Dedifferentiated amniotic fluid mesenchymal stem cell (primary cell): ENCODE data around the gene PRAMEF9.
"Not testable (repeated sequence)": the region's sequence is repeated elsewhere in the genome, so short reads cannot be mapped to it uniquely, and the experiment has no call there.

ENCODE experiments used
- DNase-seq: peaks from one replicate; pipeline ENCODE4 v3.0.0-alpha.2; 2016; ENCODE audit errors: extremely low spot score

Gene PRAMEF9

DNA sequence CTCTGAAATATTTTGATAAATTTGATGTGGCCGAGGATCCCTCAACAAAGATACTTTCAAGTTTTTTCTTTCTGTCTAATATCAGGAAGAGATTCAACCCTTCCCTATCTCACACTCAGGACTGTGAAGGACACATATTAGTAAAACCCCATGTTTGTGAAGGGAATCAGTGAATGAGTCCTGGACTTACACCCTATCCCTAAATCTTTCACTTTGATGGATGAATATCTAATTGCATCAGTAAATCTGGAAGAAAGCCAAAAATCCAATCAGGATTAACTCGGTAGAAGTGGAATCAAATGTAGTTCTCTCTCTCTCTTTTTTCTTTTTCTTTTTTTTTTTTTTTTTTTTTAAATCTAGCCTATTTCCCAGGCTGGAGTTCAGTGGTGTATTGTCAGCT lies at the start of gene PRAMEF9:
TSS of gene PRAMEF9 (plus strand) at position 301 of the 400 bp plus-strand sequence. CDS start 3,433 bp downstream, outside the sequence.
- DNase-seq = not testable (repeated sequence)

DNA sequence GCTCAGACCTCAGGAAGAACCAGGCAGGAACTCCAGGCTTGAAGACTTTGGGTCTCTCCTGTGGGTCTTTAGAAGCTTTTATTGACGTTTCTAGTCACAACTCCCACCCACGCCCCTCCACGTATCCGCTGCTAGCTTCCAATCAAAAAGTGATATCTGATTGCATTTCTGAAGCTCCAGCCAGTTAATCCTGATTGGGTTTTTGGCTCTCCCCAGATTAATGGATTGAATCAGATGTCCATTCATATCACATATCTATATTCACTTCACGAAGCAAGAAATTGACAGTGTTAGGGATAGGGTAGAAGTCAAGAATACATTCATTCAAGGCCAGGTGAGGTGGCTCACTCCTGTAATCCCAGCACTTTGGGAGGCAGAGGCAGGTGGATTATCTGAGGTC lies 15.7 kb upstream of the PRAMEF9 start, which contains the start of gene PRAMEF26:
TSS of gene PRAMEF26 (minus strand) at position 101 of the 400 bp plus-strand sequence. CDS start 2,914 bp downstream, outside the sequence.
- DNase-seq = not testable (repeated sequence)

DNA sequence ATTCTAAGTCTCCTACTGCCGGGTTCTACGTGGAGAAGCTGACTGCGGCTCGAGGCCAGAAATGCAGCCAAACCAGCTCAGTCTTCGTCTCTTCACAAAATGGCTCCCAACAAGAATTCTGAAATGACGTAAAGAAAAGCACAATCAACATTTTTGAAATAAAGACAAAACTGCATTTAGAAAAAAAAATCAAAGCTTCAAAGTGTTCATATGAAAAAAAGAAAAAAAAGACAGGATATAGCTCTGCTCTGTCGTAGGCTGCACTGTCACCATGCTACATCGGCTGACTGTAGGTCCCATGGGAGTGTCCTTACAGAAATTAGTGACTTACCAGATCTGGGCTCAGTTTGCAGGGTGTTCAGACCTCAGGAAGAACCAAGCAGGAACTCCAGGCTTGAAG lies 6.1 kb upstream of the PRAMEF9 start, which contains the start of gene HNRNPCL4:
TSS of gene HNRNPCL4 (minus strand) at position 101 of the 400 bp plus-strand sequence. CDS start 164 bp downstream, outside the sequence.
- not testable (repeated sequence) for DNase-seq

DNA sequence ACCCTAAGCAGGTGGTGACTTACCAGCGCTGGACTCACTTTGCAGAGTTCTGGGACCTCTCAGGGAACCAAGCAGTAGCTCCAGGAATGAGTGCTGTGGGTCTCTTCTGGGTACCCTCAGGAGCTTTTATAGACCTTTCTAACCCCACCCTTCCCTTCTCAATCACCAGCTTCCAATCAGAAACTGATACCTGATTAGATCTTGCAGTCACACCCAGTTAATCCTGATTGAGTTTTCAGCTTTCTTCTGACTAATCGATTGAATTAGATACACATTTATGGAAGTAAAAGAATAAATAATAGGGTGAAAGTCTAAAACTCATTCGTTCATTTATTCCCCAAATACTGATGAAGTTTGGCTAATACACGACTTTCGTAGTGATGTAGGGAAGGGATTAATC lies 29.7 kb downstream of the PRAMEF9 start, which contains the start of gene PRAMEF13:
TSS of gene PRAMEF13 (minus strand) at position 101 of the 400 bp plus-strand sequence. CDS start 1,820 bp downstream, outside the sequence.
- DNase-seq = not testable (repeated sequence)

DNA sequence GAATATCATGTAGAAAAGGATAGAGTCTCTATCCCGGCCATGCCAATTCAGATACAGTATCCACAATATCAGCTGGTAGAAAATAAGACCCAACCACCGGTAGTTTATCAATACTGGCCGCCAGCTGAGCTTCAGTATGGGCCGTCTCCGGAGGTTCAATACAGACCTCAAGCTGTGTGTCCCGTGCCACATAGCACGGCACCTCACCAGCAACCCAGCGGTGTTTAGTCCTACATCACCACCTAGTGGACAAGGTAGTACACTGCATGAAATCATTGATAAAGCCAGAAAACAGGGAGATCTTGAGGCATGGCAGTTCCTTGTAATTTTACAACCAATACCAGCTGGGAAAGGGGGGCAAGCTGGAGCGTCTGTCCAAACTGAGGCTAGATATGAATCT lies 37.1 kb downstream of the PRAMEF9 start:
- not testable (repeated sequence) for DNase-seq

DNA sequence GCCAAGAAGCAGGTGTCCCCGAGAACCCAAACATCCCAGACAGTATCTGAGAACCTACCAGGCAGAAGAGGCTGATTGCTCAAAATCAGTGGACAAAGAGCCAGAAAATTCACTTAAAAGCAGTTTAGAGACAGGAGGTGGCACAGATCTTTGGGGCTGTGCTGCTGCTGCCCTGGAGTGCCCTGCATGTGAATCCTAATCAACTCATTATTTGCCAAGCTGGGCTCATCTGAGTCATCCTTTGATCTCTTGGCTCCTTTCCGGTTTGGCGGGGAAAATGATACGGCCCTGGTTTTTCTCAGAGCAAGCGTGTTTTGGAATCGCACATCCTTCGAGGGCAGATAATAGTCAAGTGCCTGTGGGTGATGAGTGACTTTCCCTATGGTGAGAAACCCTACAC lies 45.0 kb downstream of the PRAMEF9 start:
- not testable (repeated sequence) for DNase-seq

DNA sequence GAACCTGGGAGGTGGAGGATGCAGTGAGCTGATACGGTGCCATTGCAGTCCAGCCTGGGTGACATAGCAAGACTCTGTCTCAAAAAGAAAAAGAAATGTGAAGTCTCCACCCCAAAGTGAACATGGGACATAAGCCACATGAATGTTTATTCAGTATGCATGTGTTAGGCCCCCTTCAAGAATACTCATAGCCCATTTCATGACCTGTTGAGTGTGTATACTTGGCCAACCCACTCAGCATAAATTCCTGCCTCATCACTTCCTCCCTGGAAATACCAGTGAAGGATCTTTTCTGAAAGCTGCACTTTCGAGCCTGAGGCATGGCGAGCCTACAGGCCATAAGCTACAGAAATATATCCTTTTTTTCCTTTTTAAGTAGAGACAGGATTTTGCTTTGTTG lies 47.6 kb downstream of the PRAMEF9 start:
- not testable (repeated sequence) for DNase-seq

DNA sequence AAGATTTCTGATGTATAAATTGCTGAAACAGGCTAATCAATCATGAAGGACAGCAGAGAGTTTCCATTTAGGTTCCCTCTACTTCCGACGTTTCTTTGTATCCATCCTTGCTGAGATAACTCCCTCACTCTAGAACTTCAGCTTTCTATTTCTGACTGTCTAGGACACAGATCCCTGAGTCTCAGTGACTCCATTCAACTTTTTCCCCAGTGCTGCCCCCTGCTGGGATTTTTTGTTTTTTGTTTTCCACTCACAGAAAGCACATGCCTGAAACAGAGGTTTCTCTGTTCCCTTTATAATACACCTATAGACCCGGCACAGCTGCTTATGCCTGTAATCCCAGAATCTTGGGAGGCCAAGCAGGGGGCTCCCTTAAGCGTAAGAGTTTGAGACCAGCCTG lies 51.1 kb downstream of the PRAMEF9 start:
- not testable (repeated sequence) for DNase-seq

DNA sequence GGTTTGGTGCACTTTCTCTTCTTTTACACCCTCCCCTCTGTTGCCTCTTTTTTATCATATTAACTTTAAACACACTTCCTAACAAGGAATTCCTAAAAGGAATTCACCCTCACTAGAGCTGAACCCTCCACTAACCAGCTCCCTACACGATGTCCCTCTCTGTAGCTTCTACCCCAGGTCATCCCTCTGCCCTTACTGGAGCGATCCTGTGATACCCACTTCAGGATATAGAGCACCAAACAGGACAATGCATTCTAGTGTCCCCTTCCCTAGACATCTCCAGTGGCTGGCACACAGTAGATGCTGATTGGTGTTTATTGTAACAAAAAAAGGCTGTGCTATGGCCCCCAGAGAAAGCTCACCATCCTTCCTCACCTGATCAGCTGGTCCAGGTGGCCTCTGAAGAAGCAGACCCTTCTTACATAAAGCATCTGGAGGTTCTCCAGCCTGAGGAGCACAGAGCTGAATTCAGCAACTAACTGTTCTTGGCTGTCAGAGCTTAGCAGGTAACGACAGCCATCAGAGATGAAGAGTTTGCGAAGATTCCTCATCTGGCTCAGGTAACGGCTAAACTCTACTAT lies 52.9 kb downstream of the PRAMEF9 start:
- DNase-seq = no peak

DNA sequence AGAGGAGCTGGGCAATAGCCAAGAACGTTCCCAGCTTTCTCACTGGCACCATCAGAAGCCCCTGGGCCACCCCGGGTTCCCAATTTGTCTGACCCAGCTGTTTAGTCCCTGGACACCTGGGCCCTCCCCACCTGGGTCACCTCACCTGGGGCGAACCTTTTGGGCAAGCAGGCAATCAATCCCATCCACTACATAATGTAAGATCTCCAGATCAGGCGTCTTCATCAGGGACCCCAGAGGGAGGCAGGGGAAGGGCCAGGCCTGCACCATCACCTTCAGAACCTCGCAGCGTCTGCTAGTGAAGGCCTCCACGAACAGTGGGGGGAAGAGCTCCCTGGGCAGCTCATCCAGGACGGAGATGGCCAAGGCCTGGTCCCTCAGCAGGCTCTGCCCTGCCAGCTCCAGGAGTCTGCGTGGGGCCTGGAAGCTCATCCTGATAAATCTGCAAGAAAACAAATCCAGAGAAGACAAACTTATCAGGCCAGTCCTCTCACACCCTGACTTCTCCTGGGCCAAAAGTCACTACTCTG lies 54.1 kb downstream of the PRAMEF9 start, which contains the start of gene PRAMEF18:
TSS of gene PRAMEF18 (minus strand) at position 480 of the 530 bp plus-strand sequence. CDS start at position 432, 48 bp downstream.
- DNase-seq = not testable (repeated sequence)

DNA sequence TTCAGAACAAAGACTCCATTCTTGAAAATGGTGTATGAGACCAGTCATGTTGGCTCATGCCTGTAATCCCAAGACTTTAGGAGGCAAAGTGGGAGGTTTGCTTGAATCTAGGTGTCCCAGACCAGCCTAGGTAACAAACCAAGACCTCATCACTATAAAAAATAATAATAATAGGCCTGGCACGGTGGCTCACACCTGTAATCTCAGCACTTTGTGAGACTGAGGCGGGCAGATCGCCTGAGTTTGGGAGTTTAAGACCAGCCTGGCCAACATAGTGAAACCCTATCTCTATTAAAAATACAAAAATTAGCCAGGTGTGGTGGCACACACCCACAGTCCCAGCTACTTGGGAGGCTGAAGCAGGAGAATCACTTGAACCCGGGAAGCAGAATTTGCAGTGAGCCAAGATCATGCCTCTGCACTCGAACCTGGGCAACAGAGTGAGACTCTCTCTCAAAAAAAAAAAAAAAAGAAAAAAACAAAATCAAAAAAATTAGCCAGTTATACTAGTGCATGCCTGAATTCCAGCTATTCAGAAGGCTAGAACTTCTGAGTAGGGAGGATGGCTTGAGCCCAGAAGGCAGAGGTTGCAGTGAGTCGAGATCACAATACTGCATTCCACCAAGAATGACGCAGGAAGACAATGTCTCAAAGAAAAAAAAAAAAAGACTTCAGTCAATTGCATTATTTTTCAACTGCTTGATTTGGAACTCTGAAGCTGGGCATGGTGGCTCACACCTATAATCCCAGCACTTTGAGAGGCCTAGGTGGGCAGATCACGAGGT lies 55.8 kb downstream of the PRAMEF9 start:
- DNase-seq = not testable (repeated sequence)

DNA sequence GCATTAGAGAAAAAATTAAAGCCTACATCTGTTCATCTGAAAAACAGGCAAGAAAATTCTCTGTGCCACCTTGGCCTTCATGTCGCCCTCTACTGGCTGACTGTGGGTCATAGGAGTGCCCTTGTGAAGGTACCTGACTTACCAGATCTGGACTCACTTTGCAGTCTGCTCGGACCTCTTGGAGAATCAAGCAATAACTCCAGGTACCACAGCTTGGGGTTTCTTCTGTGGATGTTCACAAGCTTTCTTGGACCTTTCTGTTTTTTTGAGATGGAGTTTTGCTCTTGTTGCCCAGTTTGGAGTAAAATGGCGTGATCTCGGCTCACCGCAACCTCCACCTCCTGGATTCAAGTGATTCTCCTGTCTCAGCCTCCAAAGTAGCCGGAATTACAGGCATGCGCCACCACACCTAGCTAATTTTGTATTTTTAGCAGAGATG lies 56.7 kb downstream of the PRAMEF9 start:
- no peak for DNase-seq
